Measurements from ENCODE around the gene CDK5RAP3. TPM values are rescaled to one million over a fixed set of nuclear protein-coding genes. Genes with fewer than 3 reads are reported as not detected.

Gene CDK5RAP3
- total and polyA plus RNA-seq, 2 of the 13 experiments (the other 11 are each of a cell fraction or from before 2014, with no cell fraction given) = 128 to 154 TPM

DNA sequence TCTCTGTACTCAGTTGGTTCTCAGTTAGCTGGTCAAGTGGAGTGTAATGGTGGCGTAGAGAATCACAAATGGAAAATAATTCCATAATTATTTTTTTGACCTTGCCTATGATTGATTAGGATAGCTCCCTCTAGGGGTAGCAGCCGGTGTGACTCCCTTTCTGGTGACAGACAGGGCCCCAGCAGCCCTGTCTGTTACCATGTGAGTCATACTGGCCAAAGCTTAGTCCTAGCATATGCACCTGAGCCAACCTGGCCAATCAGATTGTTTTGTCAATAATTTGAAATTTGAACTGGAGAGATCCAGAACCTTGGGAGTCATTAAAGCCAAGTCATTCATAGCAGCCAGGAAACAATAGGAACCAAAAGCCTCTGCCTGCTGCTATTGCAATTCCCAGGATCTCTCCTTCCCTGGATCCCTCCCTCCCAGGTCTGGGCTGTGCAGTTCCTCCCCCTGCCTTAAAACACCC is 23.9 kb upstream of the CDK5RAP3 start (continued):
- TF ChIP-seq CBX5 (CRISPR knock-in tag; IDR thresholded peaks at IDR 0.05; ENCODE audit: borderline replicate concordance) (no peak), ZNF367 (CRISPR knock-in tag; IDR thresholded peaks at IDR 0.05; ENCODE audit: borderline replicate concordance) (no peak), GATA4 (IDR thresholded peaks at IDR 0.05; ENCODE audit: borderline replicate concordance, low read depth) (no peak), PCBP2 (optimal IDR thresholded peaks at IDR 0.05; ENCODE audit: low read depth, low read length, poor library complexity, severe bottlenecking) (no peak), NR0B2 (CRISPR knock-in tag; IDR thresholded peaks at IDR 0.05) (no peak), TRIM24 (CRISPR knock-in tag; IDR thresholded peaks at IDR 0.05) (no peak), ZNF496 (CRISPR knock-in tag; IDR thresholded peaks at IDR 0.05; ENCODE audit: insufficient replicate concordance) (no peak), MTF1 (CRISPR knock-in tag; IDR thresholded peaks at IDR 0.05) (no peak), TFAP4 (IDR thresholded peaks at IDR 0.05; ENCODE audit: borderline replicate concordance, low read depth) (peak; percentile 60; the same call in 1 of the 2 replicates), ZEB1 (IDR thresholded peaks at IDR 0.05; ENCODE audit: insufficient replicate concordance, low read depth) (peak; percentile 58), ESRRA (CRISPR knock-in tag; IDR thresholded peaks at IDR 0.05; ENCODE audit: low read depth) (no peak), CAMTA2 (CRISPR knock-in tag; IDR thresholded peaks at IDR 0.05; ENCODE audit: borderline replicate concordance) (no peak), LBX2 (CRISPR knock-in tag; IDR thresholded peaks at IDR 0.05; ENCODE audit: borderline replicate concordance) (no peak), KDM6A (CRISPR knock-in tag; IDR thresholded peaks at IDR 0.05; ENCODE audit: low read depth) (no peak), RFX5 (IDR thresholded peaks at IDR 0.05; ENCODE audit: low read depth, low read length) (peak; percentile 64; the same call in 1 of the 2 replicates), SP1 (IDR thresholded peaks at IDR 0.05) (no peak), SP1 (CRISPR knock-in tag; IDR thresholded peaks at IDR 0.05) (no peak), MEF2D (CRISPR knock-in tag; IDR thresholded peaks at IDR 0.05) (no peak; the same call in 1 of the 2 replicates), NFYB (CRISPR knock-in tag; IDR thresholded peaks at IDR 0.05) (peak; percentile 87), ATF2 (CRISPR knock-in tag; IDR thresholded peaks at IDR 0.05) (no peak), RAD21 (CRISPR knock-in tag; IDR thresholded peaks at IDR 0.05) (0 out of 2 replicates have a peak, but pooled peaks have one; percentile 27), THAP11 (CRISPR knock-in tag; IDR thresholded peaks at IDR 0.05) (0 out of 2 replicates have a peak, but pooled peaks have one; percentile 26), CHD2 (IDR thresholded peaks at IDR 0.05; ENCODE audit: low read depth, low read length) (no peak), ZNF614 (CRISPR knock-in tag; IDR thresholded peaks at IDR 0.05; ENCODE audit: borderline replicate concordance) (no peak)
- TF ChIP-seq, protein P1, sequence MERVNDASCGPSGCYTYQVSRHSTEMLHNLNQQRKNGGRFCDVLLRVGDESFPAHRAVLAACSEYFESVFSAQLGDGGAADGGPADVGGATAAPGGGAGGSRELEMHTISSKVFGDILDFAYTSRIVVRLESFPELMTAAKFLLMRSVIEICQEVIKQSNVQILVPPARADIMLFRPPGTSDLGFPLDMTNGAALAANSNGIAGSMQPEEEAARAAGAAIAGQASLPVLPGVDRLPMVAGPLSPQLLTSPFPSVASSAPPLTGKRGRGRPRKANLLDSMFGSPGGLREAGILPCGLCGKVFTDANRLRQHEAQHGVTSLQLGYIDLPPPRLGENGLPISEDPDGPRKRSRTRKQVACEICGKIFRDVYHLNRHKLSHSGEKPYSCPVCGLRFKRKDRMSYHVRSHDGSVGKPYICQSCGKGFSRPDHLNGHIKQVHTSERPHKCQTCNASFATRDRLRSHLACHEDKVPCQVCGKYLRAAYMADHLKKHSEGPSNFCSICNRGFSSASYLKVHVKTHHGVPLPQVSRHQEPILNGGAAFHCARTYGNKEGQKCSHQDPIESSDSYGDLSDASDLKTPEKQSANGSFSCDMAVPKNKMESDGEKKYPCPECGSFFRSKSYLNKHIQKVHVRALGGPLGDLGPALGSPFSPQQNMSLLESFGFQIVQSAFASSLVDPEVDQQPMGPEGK (CRISPR knock-in tag; IDR thresholded peaks at IDR 0.05) = no peak
- TF ChIP-seq, protein P2, sequence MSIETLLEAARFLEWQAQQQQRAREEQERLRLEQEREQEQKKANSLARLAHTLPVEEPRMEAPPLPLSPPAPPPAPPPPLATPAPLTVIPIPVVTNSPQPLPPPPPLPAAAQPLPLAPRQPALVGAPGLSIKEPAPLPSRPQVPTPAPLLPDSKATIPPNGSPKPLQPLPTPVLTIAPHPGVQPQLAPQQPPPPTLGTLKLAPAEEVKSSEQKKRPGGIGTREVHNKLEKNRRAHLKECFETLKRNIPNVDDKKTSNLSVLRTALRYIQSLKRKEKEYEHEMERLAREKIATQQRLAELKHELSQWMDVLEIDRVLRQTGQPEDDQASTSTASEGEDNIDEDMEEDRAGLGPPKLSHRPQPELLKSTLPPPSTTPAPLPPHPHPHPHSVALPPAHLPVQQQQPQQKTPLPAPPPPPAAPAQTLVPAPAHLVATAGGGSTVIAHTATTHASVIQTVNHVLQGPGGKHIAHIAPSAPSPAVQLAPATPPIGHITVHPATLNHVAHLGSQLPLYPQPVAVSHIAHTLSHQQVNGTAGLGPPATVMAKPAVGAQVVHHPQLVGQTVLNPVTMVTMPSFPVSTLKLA (IDR thresholded peaks at IDR 0.05) = no peak
